Activated CD4-positive, alpha-beta memory T cell treated with anti-CD3 and anti-CD28 coated beads for 36 hours (primary cell): ENCODE measurements around the gene CTTNBP2NL. TPM values are rescaled to one million over a fixed set of nuclear protein-coding genes. Genes with fewer than 3 reads are reported as not detected.

Source experiments
- CTCF ChIA-PET: fragments of 350-600 bp; sonication (Branson Sonifier 250); formaldehyde crosslinking; loops from one replicate; lab custom pipeline; 2021; ENCODE audit warnings: antibody characterized with exemption, inconsistent platforms; lab: Charles Lee
- POLR2A ChIA-PET: fragments of 350-600 bp; sonication (Branson Sonifier 250); formaldehyde crosslinking; loops from one replicate; lab custom pipeline; 2021; ENCODE audit warnings: antibody characterized with exemption; lab: Charles Lee
- DNase-seq: peaks from one replicate; pipeline ENCODE4 v3.0.0-alpha.2; 2020
- H3K27ac Mint-ChIP-seq: one replicate; pipeline ENCODE4 v1.8.0; 2021; ENCODE audit warnings: mixed read lengths
- H3K27me3 Mint-ChIP-seq: one replicate; pipeline ENCODE4 v1.8.0; 2021; ENCODE audit warnings: mixed read lengths
- H3K36me3 Mint-ChIP-seq: one replicate; pipeline ENCODE4 v1.8.0; 2021; ENCODE audit warnings: mixed read lengths
- H3K4me1 Mint-ChIP-seq: one replicate; pipeline ENCODE4 v1.8.0; 2021; ENCODE audit warnings: low read depth, mixed read lengths
- H3K4me3 Mint-ChIP-seq: one replicate; pipeline ENCODE4 v1.8.0; 2021; ENCODE audit warnings: mild to moderate bottlenecking, mixed read lengths
- H3K9me3 Mint-ChIP-seq: one replicate; pipeline ENCODE4 v1.8.0; 2021; ENCODE audit warnings: mixed read lengths
- intact Hi-C: fragments of 100-400 bp; cut with micrococcal nuclease; formaldehyde crosslinking; loops from one replicate; pipeline ENCODE4 v1.15.1; 2023
- microRNA-seq: library from miRNA; unstranded; fragments of <30 nt; microRNA quantifications from one replicate; pipeline ENCODE4 v1.2.0, GENCODE V29; 2022; ENCODE audit warnings: borderline number of aligned reads, borderline microRNAs expressed, borderline replicate concordance
- total RNA-seq, 2 experiments: library from RNA; stranded (reverse); gene quantifications; one replicate each; pipeline ENCODE4 v1.2.3, GENCODE V29; 2021

The CTTNBP2NL gene
- total RNA-seq, 2 experiments from 2014 or later: 5.4 to 5.9 TPM

DNA sequence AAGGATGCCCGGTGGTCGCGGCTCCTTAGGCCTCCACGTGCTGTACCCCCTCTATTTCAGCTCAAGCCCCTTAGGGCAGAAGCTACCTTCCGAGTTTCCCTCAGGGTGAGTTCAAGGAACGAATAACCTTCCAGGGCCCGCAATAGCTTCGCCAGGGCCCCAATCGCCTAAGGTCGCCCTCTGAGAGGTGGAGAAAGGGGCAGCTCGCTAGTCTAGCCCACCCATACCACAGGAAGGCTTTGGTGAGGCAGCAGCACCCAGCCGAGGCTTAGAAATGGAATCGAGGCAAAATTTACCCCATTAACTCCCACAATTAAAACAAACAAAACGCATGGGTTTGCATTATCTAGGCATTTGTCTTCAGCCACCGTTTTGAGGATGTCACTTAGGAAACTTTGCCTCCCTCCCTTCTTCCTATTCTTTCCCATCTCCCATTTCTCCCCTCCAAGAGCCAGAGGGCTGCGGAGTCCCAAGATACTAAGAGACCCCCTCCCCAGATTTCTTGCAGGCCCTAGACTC is 113.7 kb downstream of the CTTNBP2NL start:
- DNase-seq: no peak
- Mint-ChIP-seq H3K27me3 (peaks cover 10% of the 10 kb centered on the region), H3K27ac (no peak overlapping the region), H3K4me3 (peak overlapping the region; percentile 35), H3K36me3 (no peaks in the 10 kb centered on the region), H3K9me3 (no peaks in the 10 kb centered on the region), H3K4me1 (peaks cover 2% of the 10 kb centered on the region)
- ChIA-PET POLR2A (interaction anchor here (0.6 kb wide), 1 partner anchor 1062 kb away, joined by 5 read pairs; no protein-coding TSS in a partner anchor), CTCF (interaction anchor here (1.0 kb wide), 1 partner anchor 119 kb away, joined by 3 read pairs; no protein-coding TSS in a partner anchor)
- intact Hi-C loops: loop anchor here (10.0 kb wide), 1 partner anchor 165 kb away; the partner anchor contains the start of gene MOV10

DNA sequence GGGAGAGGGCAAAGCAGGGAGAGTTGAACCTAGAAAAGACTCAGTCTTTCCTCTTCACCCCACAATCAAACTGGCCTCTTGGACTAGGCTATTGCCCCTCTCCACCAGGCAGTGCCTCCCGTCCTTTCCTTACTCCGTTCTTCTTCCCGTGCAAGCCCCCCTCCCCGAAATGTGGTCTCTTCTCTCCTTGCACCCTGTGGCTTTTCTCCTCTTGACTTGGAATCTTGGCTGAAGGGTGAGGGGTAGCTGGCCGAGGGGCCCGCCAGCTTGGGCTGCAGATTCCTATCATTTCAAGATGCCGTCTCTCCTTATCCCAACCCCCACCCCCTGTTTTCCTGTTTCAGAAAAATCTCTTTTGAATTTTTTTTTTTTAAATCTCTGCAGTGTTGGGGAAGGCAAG is 114.3 kb downstream of the CTTNBP2NL start:
- no peak overlapping the region for H3K27ac Mint-ChIP-seq
- no peak for DNase-seq
- H3K36me3 Mint-ChIP-seq: no peaks in the 10 kb centered on the region
- ChIA-PET POLR2A (interaction anchor here (0.6 kb wide), 1 partner anchor 1062 kb away, joined by 5 read pairs; no protein-coding TSS in a partner anchor), CTCF (no interaction called here)
- intact Hi-C loops: no loop called here
- peaks cover 2% of the 10 kb centered on the region for H3K4me1 Mint-ChIP-seq
- no peak overlapping the region for H3K4me3 Mint-ChIP-seq
- no peaks in the 10 kb centered on the region for H3K9me3 Mint-ChIP-seq
- H3K27me3 Mint-ChIP-seq: peaks cover 10% of the 10 kb centered on the region

Small RNAs within 50 kb of the gene (microRNA-seq; reads per million reads assigned to microRNA genes)
- not detected for gene MIR4256

Other genes starting within 250 kb of the CTTNBP2NL start
- under 1 TPM; 0.05 to 0.15 TPM for gene WNT2B, start 112.8 kb downstream of the CTTNBP2NL start, total RNA-seq
- 10 to 100 TPM; 11.2 to 15.4 TPM for gene ST7L, start 222.9 kb downstream of the CTTNBP2NL start, total RNA-seq
- 100 to 1,000 TPM; 261 to 274 TPM for gene CAPZA1, start 223.6 kb downstream of the CTTNBP2NL start, total RNA-seq